ENCODE data around the gene EOLA1.
"Not testable (repeated sequence)": the region's sequence is repeated elsewhere in the genome, so short reads cannot be mapped to it uniquely, and the experiment has no call there.

The EOLA1 gene

DNA sequence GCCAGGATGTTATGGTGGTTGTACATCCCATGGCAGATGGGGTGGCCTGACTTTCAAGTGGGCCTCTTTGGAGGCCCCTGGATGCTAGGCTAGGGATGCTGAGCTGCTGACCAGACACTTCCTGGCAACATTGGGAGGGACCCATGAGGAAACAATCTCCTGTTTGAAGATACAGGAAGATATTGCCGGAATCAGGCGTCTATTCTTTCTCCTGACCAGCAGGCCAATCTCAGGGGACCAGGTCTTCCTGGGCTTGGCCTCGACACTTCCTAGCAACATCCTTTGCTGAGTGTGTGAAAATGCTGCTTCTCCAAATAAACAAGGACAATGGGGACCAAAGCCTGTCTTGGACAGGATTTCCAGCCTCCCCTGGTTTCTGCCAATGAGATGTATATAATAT lies 7.0 kb downstream of the EOLA1 start:
- not testable (repeated sequence) for H3K27ac ChIP-seq (ENCODE audit: low read length); H3K36me3 ChIP-seq (ENCODE audit: control insufficient read depth in 1 of 2, insufficient read depth in 2 of 2, low read length in 2 of 2); H3K9me3 ChIP-seq (ENCODE audit: control insufficient read depth in 1 of 2, low read length in 2 of 2)

DNA sequence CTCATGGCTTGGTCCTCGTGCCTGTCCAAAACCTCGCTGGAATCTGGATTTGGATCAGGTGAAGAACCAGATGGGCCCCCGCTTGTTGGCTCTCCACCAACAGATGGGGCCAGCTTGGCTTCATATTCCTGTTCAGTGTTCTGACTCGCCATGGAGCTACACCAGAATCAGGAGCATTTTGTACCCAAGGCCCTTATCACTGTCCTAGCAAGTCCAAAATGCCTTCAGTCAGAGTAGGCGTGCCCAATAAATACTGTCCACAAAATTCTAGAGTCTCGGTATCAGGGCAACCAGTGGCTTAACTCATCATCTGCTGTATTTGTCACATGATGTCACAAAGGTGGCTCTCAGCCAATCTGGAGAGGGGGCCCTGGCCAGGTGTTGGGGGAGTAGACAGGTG lies 8.9 kb downstream of the EOLA1 start, which contains the start of gene HSFX3:
Gene HSFX3, minus strand, starts transcription at position 224 of the 400 bp plus-strand sequence. Its CDS starts 72 bp downstream, at position 152.
- H3K9me3 ChIP-seq (ENCODE audit: control insufficient read depth in 1 of 2, low read length in 2 of 2); H3K27me3 ChIP-seq (ENCODE audit: low read depth, low read length); H3K27ac ChIP-seq (ENCODE audit: low read length); H3K4me3 ChIP-seq (ENCODE audit: low read depth in 1 of 2, low read length in 2 of 2); H3K36me3 ChIP-seq (ENCODE audit: control insufficient read depth in 1 of 2, insufficient read depth in 2 of 2, low read length in 2 of 2); H3K4me1 ChIP-seq (ENCODE audit: control insufficient read depth in 1 of 2, insufficient read depth in 2 of 2, low read length in 2 of 2): not testable (repeated sequence)

More for the DNA sequence above, 7.0 kb downstream of the EOLA1 start:
- H3K4me3 ChIP-seq (ENCODE audit: low read depth in 1 of 2, low read length in 2 of 2); H3K27me3 ChIP-seq (ENCODE audit: low read depth, low read length); H3K4me1 ChIP-seq (ENCODE audit: control insufficient read depth in 1 of 2, insufficient read depth in 2 of 2, low read length in 2 of 2): not testable (repeated sequence)

DNA sequence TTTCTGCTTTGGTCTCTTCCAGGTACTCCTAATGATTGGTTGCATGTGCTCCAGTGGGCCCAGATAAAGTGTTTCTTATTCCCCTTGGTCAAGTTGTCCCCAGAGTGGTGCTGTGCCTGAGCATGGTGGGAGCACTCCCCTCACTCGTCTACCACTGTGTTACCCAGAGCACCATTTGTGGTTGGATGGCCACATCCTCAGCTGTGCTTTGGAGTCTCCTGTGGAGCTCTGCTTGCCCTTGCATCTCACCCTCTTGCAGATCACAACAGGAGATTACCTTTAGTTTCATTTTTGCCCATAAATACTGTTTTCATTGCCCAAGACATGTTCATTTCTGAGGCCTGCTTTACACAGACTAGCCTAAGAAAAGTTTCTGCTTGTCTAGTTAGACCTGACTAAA lies 9.6 kb downstream of the EOLA1 start:
- not testable (repeated sequence) for H3K36me3 ChIP-seq (ENCODE audit: control insufficient read depth in 1 of 2, insufficient read depth in 2 of 2, low read length in 2 of 2); H3K27ac ChIP-seq (ENCODE audit: low read length); H3K4me1 ChIP-seq (ENCODE audit: control insufficient read depth in 1 of 2, insufficient read depth in 2 of 2, low read length in 2 of 2); H3K27me3 ChIP-seq (ENCODE audit: low read depth, low read length); H3K9me3 ChIP-seq (ENCODE audit: control insufficient read depth in 1 of 2, low read length in 2 of 2); H3K4me3 ChIP-seq (ENCODE audit: low read depth in 1 of 2, low read length in 2 of 2)

DNA sequence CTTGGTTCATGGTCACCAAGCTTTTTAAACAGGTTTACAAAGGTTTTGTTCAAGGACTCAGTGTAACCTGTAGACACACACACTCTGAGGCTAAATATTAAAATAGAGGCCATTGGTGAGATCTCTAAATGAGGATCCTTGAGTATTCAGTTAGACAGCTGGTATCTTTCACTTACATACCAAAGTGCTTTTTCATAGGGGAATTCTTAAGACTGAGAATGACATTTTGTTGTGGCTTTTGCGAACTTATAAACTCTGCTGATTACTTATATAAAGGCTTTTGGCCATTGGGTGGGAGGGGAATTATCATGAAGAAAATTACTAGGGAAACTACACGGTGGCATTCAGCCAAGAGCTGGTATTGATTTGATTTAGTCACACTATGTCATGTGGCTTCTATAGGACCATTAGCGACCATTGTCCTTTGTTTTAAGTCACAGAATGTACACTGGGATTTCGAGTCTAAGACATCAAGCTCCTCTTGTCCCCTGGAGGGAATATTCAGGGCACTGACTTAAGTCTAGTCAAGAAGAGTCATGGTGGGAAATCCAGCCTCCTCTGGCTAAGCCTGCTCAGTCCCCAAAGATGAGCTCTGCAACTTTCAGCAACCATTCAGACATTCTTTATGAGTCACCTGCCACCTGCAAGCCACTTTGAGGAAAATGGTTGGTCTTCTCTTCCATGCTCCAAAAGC lies 10.6 kb downstream of the EOLA1 start:
- not testable (repeated sequence) for H3K4me1 ChIP-seq (ENCODE audit: control insufficient read depth in 1 of 2, insufficient read depth in 2 of 2, low read length in 2 of 2); H3K4me3 ChIP-seq (ENCODE audit: low read depth in 1 of 2, low read length in 2 of 2); H3K27me3 ChIP-seq (ENCODE audit: low read depth, low read length); H3K9me3 ChIP-seq (ENCODE audit: control insufficient read depth in 1 of 2, low read length in 2 of 2); H3K36me3 ChIP-seq (ENCODE audit: control insufficient read depth in 1 of 2, insufficient read depth in 2 of 2, low read length in 2 of 2); H3K27ac ChIP-seq (ENCODE audit: low read length)

DNA sequence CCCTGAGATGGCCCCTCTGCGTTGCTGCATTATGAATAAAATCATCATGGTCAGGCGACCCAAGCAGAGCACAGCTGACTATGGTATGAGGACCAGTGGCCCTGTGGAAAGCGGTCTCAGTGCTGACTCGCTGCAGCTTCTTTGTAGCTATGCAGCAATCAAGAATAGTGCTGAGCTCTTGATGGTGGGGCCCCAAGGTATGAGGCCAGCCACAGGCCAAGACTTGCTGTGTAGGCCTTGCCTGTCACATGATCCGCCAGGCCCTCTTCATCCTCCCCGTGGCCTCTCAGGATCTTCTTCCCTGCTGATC lies 11.1 kb downstream of the EOLA1 start:
- not testable (repeated sequence) for H3K4me3 ChIP-seq (ENCODE audit: low read depth in 1 of 2, low read length in 2 of 2); H3K4me1 ChIP-seq (ENCODE audit: control insufficient read depth in 1 of 2, insufficient read depth in 2 of 2, low read length in 2 of 2); H3K9me3 ChIP-seq (ENCODE audit: control insufficient read depth in 1 of 2, low read length in 2 of 2); H3K27me3 ChIP-seq (ENCODE audit: low read depth, low read length); H3K36me3 ChIP-seq (ENCODE audit: control insufficient read depth in 1 of 2, insufficient read depth in 2 of 2, low read length in 2 of 2); H3K27ac ChIP-seq (ENCODE audit: low read length)

DNA sequence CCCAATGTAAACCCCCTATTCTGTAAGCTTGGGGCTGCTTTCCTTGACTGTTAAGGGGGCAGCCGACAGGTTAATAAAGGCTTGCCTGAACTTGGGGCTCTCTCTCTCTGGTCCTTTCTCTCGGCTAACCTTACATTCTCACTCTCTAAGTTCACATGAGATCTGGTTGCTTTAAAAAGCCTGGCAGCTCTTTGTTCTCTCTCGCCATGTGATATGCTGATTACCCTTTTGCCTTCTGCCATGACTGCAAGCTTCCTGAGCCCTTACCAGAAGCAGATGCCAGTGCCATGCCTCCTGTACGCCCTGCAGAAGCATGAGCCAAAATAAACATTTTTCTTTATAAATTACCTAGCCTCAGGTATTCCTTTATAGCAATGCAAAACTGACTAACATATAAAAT lies 14.4 kb downstream of the EOLA1 start:
- H3K36me3 ChIP-seq (ENCODE audit: control insufficient read depth in 1 of 2, insufficient read depth in 2 of 2, low read length in 2 of 2); H3K4me1 ChIP-seq (ENCODE audit: control insufficient read depth in 1 of 2, insufficient read depth in 2 of 2, low read length in 2 of 2): not testable (repeated sequence)

DNA sequence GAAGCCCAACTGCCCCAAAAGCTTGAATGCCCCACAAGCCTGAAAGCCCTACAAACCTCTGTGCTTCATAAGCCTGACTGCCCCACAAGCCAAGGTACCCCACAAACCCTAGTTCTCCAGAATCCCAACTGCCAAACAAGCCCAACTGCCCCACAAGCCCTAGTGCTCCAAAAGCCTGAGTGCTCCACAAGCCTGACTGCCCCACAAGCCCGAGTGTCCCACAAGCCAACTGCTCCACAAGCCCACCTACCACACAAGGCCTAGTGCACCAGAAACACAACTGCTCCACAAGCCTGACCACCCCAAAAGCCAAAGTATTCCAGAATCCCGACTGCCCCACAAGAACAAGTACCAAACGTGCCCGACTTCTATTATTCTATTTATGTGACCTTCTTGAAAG lies 22.5 kb downstream of the EOLA1 start:
- H3K27me3 ChIP-seq (ENCODE audit: low read depth, low read length) = no peaks in the 10 kb centered on the region
- H3K36me3 ChIP-seq (ENCODE audit: control insufficient read depth in 1 of 2, insufficient read depth in 2 of 2, low read length in 2 of 2) = no peaks in the 10 kb centered on the region
- no peaks in the 10 kb centered on the region for H3K4me1 ChIP-seq (ENCODE audit: control insufficient read depth in 1 of 2, insufficient read depth in 2 of 2, low read length in 2 of 2)
- H3K9me3 ChIP-seq (ENCODE audit: control insufficient read depth in 1 of 2, low read length in 2 of 2) = no peaks in the 10 kb centered on the region
- no peak overlapping the region for H3K4me3 ChIP-seq (ENCODE audit: low read depth in 1 of 2, low read length in 2 of 2)
- H3K27ac ChIP-seq (ENCODE audit: low read length) = no peak overlapping the region

More for the DNA sequence above, 14.4 kb downstream of the EOLA1 start:
- not testable (repeated sequence) for H3K9me3 ChIP-seq (ENCODE audit: control insufficient read depth in 1 of 2, low read length in 2 of 2); H3K4me3 ChIP-seq (ENCODE audit: low read depth in 1 of 2, low read length in 2 of 2); H3K27me3 ChIP-seq (ENCODE audit: low read depth, low read length); H3K27ac ChIP-seq (ENCODE audit: low read length)

DNA sequence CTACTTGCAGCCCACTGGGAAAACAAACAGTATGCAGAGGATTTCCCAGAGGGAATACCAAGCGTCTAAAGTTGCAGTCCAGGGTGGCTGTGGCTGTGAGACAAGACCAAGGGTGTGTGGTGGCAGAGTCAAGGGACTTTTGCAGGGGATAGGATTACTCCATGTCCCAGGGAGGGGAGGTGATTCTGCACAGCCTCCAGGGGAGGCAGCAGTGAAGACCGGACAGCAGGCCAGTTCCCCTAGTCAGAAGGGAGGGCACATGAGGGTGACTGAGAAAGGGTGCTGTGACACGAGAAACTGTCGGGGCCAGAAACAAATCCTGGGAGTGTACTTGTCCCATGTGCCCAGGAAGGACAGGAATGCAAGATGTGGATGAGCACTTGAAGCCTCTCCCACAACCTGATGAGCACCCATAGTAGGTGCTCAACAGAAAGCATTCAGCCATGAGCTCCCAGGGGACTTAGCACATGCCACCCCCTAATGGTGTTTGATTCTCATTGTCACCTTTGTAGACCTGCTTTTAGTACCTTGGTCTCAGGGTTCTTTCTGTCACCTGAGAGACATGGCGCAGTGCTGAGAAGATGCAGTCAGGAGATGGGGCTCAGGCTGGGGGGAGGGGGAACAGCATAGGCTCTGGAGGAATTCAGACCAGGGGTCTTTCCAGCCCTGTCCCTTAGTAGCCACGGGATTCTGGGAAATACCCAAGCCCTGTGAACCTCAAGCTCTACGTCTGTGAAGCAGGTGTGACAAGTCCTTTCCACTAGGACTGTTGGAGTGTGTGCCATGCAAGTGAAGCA lies 27.0 kb downstream of the EOLA1 start:
- H3K4me3 ChIP-seq (ENCODE audit: low read depth in 1 of 2, low read length in 2 of 2) = no peak overlapping the region
- H3K27me3 ChIP-seq (ENCODE audit: low read depth, low read length) = no peaks in the 10 kb centered on the region
- no peaks in the 10 kb centered on the region for H3K36me3 ChIP-seq (ENCODE audit: control insufficient read depth in 1 of 2, insufficient read depth in 2 of 2, low read length in 2 of 2)
- no peak overlapping the region for H3K27ac ChIP-seq (ENCODE audit: low read length)
- no peaks in the 10 kb centered on the region for H3K4me1 ChIP-seq (ENCODE audit: control insufficient read depth in 1 of 2, insufficient read depth in 2 of 2, low read length in 2 of 2)
- no peaks in the 10 kb centered on the region for H3K9me3 ChIP-seq (ENCODE audit: control insufficient read depth in 1 of 2, low read length in 2 of 2)

DNA sequence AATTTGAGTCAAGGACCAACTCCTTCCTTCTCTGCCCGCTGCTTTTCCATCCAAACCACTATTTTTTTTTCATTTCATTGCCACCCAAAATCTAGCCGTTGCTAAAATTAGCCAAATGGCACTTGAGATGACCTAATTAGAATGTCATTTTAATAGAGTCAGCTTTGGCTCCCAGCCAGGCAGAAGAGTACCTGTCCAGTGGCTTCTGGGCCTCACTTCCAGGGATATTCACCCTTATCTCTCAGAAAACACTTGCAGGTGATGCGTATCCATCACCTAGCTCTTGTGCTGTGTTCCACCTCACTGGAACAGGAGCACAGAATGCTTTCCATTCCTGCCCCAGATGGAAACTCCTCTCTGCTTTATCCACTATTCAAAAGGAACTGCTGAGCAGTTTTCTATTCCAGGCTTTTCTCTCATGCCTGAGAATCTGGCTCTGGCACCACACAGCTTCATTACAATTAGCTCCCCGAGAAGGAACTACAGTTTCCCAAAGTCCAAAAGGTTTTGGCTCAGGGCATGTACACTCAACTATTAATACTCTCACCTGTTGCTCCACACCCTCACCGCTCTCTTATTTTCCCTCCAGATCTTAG lies 28.0 kb downstream of the EOLA1 start:
- no peaks in the 10 kb centered on the region for H3K27me3 ChIP-seq (ENCODE audit: low read depth, low read length)
- no peaks in the 10 kb centered on the region for H3K4me1 ChIP-seq (ENCODE audit: control insufficient read depth in 1 of 2, insufficient read depth in 2 of 2, low read length in 2 of 2)
- no peak overlapping the region for H3K27ac ChIP-seq (ENCODE audit: low read length)
- H3K9me3 ChIP-seq (ENCODE audit: control insufficient read depth in 1 of 2, low read length in 2 of 2) = no peaks in the 10 kb centered on the region
- no peak overlapping the region for H3K4me3 ChIP-seq (ENCODE audit: low read depth in 1 of 2, low read length in 2 of 2)
- no peaks in the 10 kb centered on the region for H3K36me3 ChIP-seq (ENCODE audit: control insufficient read depth in 1 of 2, insufficient read depth in 2 of 2, low read length in 2 of 2)

DNA sequence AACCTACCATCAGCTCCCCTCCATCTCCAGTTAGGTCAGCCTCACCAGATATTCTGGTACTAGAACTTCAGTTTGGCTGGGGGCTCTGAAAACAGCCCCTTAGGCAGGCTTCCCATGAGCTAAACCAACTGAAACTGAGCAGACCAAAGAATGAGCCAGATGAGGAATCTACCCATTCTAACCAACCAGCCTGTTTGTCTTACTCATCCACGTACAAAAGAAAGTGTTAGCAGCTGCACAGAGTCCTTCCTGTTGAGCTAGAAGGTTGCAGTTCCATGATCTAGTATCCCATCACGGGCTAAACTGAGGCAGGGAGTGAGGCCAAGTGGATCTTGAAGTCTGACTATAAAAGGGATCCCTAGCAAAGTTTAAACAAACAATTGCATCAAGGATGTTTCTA lies 29.0 kb downstream of the EOLA1 start:
- Histone ChIP-seq H3K9me3 (ENCODE audit: control insufficient read depth in 1 of 2, low read length in 2 of 2) (no peaks in the 10 kb centered on the region), H3K4me1 (ENCODE audit: control insufficient read depth in 1 of 2, insufficient read depth in 2 of 2, low read length in 2 of 2) (no peaks in the 10 kb centered on the region), H3K4me3 (ENCODE audit: low read depth in 1 of 2, low read length in 2 of 2) (no peak overlapping the region), H3K27me3 (ENCODE audit: low read depth, low read length) (no peaks in the 10 kb centered on the region), H3K36me3 (ENCODE audit: control insufficient read depth in 1 of 2, insufficient read depth in 2 of 2, low read length in 2 of 2) (no peaks in the 10 kb centered on the region), H3K27ac (ENCODE audit: low read length) (no peak overlapping the region)

DNA sequence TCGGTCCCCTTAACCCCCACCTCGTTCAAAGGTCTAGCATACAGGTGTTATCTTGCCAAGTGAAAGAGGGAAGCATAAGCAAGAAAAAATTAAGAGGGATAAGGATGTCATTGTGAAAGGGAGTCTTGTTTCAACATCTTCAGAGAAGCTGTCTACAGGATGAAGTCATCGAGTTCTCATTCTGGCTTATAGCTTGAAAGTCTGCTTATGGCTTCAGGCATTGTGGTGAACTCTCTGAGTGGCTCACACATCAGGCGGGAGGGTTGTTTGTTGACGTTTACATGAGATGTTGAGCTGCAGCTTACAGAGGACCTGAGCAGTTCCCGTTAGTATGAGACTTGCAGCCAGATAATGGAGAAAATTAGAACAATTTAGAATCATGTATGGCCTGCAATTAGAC lies 29.9 kb downstream of the EOLA1 start:
- H3K27me3 ChIP-seq (ENCODE audit: low read depth, low read length) = no peaks in the 10 kb centered on the region
- no peak overlapping the region for H3K27ac ChIP-seq (ENCODE audit: low read length)
- H3K9me3 ChIP-seq (ENCODE audit: control insufficient read depth in 1 of 2, low read length in 2 of 2) = no peaks in the 10 kb centered on the region
- H3K4me1 ChIP-seq (ENCODE audit: control insufficient read depth in 1 of 2, insufficient read depth in 2 of 2, low read length in 2 of 2) = no peaks in the 10 kb centered on the region
- H3K36me3 ChIP-seq (ENCODE audit: control insufficient read depth in 1 of 2, insufficient read depth in 2 of 2, low read length in 2 of 2) = no peaks in the 10 kb centered on the region
- H3K4me3 ChIP-seq (ENCODE audit: low read depth in 1 of 2, low read length in 2 of 2) = no peak overlapping the region

All from muscle layer of duodenum (tissue), 2 donors.